ENCODE measurements around the gene MEN1. TPM values are rescaled to one million over a fixed set of nuclear protein-coding genes. Genes with fewer than 3 reads are reported as not detected.
A peak's percentile ranks its signal among the peaks of the same experiment; 100 is the strongest.

The MEN1 gene
- total RNA-seq, 2 experiments from 2014 or later = 16.4 to 17.7 TPM

- Mint-ChIP-seq H3K27me3 (no peaks in the 10 kb centered on the region), H3K9me3 (no peaks in the 10 kb centered on the region), H3K36me3 (ENCODE audit: low read depth) (peaks cover 60% of the 10 kb centered on the region), H3K27ac (peak overlapping the region; percentile 92), H3K4me3 (peak overlapping the region; percentile 95), H3K4me1 (ENCODE audit: low read depth) (peaks cover 81% of the 10 kb centered on the region)
- DNase-seq (peak; percentile 56 to 95 (median 82)), ATAC-seq (ENCODE audit: poor library complexity) (peak; percentile 2)
- Histone ChIP-seq H3K4me1 (ENCODE audit: insufficient read depth, low read length) (peaks cover 63% of the 10 kb centered on the region), H3K36me3 (ENCODE audit: insufficient read depth, low read length) (peaks cover 48% of the 10 kb centered on the region), H3K4me3 (ENCODE audit: low read length) (peak overlapping the region; percentile 74), H3K27ac (ENCODE audit: low read depth in 1 of 2, low read length in 2 of 2) (peak overlapping the region; percentile 56 to 94), H3K9me3 (ENCODE audit: control insufficient read depth in 1 of 2, insufficient read depth in 1 of 2, low read length in 2 of 2) (no peaks in the 10 kb centered on the region), H3K27me3 (ENCODE audit: control insufficient read depth in 1 of 2, insufficient read depth in 2 of 2, low read length in 2 of 2) (no peaks in the 10 kb centered on the region)
- POLR2A ChIA-PET = interaction anchor here (0.6 to 11.6 kb wide), 25 partner anchors 10 to 1922 kb away, joined by 3 to 596 read pairs (median 9); partner anchors contain the start of genes CDC42BPG, FAU, MALAT1 and MAP4K2
- CTCF ChIA-PET = interaction anchor here (4.1 kb wide), 1 partner anchor 34 kb away, joined by 28 read pairs; the partner anchor contains the start of gene RASGRP2
- intact Hi-C loops (cut with DNase I, micrococcal nuclease) = loop anchor here (1.0 to 10.0 kb wide), 6 partner anchors 10 to 100 kb away; partner anchors contain the start of genes RASGRP2 (in 2 of the 2), EHD1 (in 1 of the 2) and MEN1 (in 1 of the 2)
- TF ChIP-seq CTCF (IDR thresholded peaks at IDR 0.05) = no peak
Observed at GRCh38 chr11:64777449-64778222, 32.7 kb downstream of the MEN1 start.

- Mint-ChIP-seq H3K27me3 (no peaks in the 10 kb centered on the region), H3K4me1 (ENCODE audit: low read depth) (peaks cover 85% of the 10 kb centered on the region), H3K36me3 (ENCODE audit: low read depth) (peaks cover 68% of the 10 kb centered on the region), H3K9me3 (no peaks in the 10 kb centered on the region), H3K4me3 (peak overlapping the region; percentile 95), H3K27ac (peak overlapping the region; percentile 92)
- ATAC-seq (ENCODE audit: poor library complexity) (no peak), DNase-seq (peak in 2 of 14 experiments; percentile 23 to 34)
- Histone ChIP-seq H3K9me3 (ENCODE audit: control insufficient read depth in 1 of 2, insufficient read depth in 1 of 2, low read length in 2 of 2) (no peaks in the 10 kb centered on the region), H3K4me1 (ENCODE audit: insufficient read depth, low read length) (peaks cover 66% of the 10 kb centered on the region), H3K27ac (ENCODE audit: low read depth in 1 of 2, low read length in 2 of 2) (peak overlapping the region; percentile 21 to 56), H3K27me3 (ENCODE audit: control insufficient read depth in 1 of 2, insufficient read depth in 2 of 2, low read length in 2 of 2) (no peaks in the 10 kb centered on the region), H3K36me3 (ENCODE audit: insufficient read depth, low read length) (peaks cover 55% of the 10 kb centered on the region), H3K4me3 (ENCODE audit: low read length) (peak overlapping the region; percentile 74)
- CTCF ChIA-PET = interaction anchor here (0.5 to 4.1 kb wide), 4 partner anchors 9 to 572 kb away, joined by 3 to 28 read pairs (median 4); partner anchors contain the start of genes CDC42BPG and RASGRP2
- intact Hi-C loops (cut with DNase I, micrococcal nuclease) = loop anchor here (1.0 to 10.0 kb wide), 4 partner anchors 10 to 100 kb away; partner anchors contain the start of genes EHD1 (in 1 of the 2) and RASGRP2 (in 1 of the 2)
- no peak for TF ChIP-seq CTCF (IDR thresholded peaks at IDR 0.05)
- POLR2A ChIA-PET = interaction anchor here (0.6 to 11.6 kb wide), 9 partner anchors 12 to 591 kb away, joined by 3 to 596 read pairs (median 4); partner anchors contain the start of genes MAP4K2, MEN1, PYGM and RASGRP2
Observed at GRCh38 chr11:64776875-64777274, 33.5 kb downstream of the MEN1 start.

- Mint-ChIP-seq H3K9me3 (no peaks in the 10 kb centered on the region), H3K4me1 (ENCODE audit: low read depth) (peaks cover 89% of the 10 kb centered on the region), H3K27me3 (no peaks in the 10 kb centered on the region), H3K36me3 (ENCODE audit: low read depth) (peaks cover 72% of the 10 kb centered on the region), H3K4me3 (peak overlapping the region; percentile 95), H3K27ac (peak overlapping the region; percentile 92)
- intact Hi-C loops (cut with DNase I, micrococcal nuclease) = loop anchor here (5.0 to 10.0 kb wide), 3 partner anchors 34 to 101 kb away; partner anchors contain the start of genes EHD1 (in 1 of the 2) and RASGRP2 (in 1 of the 2)
- peaks cover 71% of the 10 kb centered on the region for H3K4me1 ChIP-seq (ENCODE audit: insufficient read depth, low read length)
- ATAC-seq (ENCODE audit: poor library complexity) = no peak
- no peaks in the 10 kb centered on the region for H3K9me3 ChIP-seq (ENCODE audit: control insufficient read depth in 1 of 2, insufficient read depth in 1 of 2, low read length in 2 of 2)
- H3K27me3 ChIP-seq (ENCODE audit: control insufficient read depth in 1 of 2, insufficient read depth in 2 of 2, low read length in 2 of 2) = no peaks in the 10 kb centered on the region
- ChIA-PET CTCF (interaction anchor here (0.5 to 4.1 kb wide), 5 partner anchors 8 to 572 kb away, joined by 3 to 28 read pairs (median 5); partner anchors contain the start of genes CDC42BPG and RASGRP2), POLR2A (interaction anchor here (0.9 to 11.6 kb wide), 7 partner anchors 11 to 341 kb away, joined by 3 to 596 read pairs (median 4); partner anchors contain the start of genes MAP4K2, MEN1, PYGM and RASGRP2)
- H3K36me3 ChIP-seq (ENCODE audit: insufficient read depth, low read length) = peaks cover 59% of the 10 kb centered on the region
- peak in 1 of 14 experiments; percentile 12 for DNase-seq
- TF ChIP-seq CTCF (IDR thresholded peaks at IDR 0.05) = no peak
- H3K4me3 ChIP-seq (ENCODE audit: low read length) = peak overlapping the region; percentile 74
- peak overlapping the region in 1 of 2 donors; percentile 21 for H3K27ac ChIP-seq (ENCODE audit: low read depth in 1 of 2, low read length in 2 of 2)
Observed at GRCh38 chr11:64776425-64776824, 33.9 kb downstream of the MEN1 start.

Measured in CD4-positive, alpha-beta T cell (primary cell).